ENCODE results near the gene PAX5.

PAX5 gene

DNA sequence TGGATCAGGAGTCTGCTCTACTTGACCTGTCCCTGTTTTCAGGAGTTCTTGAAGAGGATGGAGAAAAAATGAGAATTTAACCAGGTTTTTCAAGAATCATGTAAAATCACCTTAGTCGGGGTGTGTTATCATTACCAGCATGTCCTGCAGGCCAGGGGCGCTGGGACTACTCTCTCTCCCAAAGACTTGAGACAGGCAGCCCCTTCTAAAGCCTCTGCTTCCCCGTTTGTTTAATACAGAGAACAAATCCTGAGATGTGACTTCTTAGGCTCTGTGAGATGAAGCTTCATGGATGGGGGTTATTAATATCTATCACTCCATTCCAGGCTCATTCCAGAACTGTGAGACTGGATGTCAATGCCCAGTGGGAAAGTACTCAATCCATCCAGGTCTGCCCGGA is 3.0 kb downstream of the PAX5 start:
- no peak for TF ChIP-seq ZFX (IDR thresholded peaks at IDR 0.05)
- TF ChIP-seq, protein P1, sequence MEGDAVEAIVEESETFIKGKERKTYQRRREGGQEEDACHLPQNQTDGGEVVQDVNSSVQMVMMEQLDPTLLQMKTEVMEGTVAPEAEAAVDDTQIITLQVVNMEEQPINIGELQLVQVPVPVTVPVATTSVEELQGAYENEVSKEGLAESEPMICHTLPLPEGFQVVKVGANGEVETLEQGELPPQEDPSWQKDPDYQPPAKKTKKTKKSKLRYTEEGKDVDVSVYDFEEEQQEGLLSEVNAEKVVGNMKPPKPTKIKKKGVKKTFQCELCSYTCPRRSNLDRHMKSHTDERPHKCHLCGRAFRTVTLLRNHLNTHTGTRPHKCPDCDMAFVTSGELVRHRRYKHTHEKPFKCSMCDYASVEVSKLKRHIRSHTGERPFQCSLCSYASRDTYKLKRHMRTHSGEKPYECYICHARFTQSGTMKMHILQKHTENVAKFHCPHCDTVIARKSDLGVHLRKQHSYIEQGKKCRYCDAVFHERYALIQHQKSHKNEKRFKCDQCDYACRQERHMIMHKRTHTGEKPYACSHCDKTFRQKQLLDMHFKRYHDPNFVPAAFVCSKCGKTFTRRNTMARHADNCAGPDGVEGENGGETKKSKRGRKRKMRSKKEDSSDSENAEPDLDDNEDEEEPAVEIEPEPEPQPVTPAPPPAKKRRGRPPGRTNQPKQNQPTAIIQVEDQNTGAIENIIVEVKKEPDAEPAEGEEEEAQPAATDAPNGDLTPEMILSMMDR (conservative IDR thresholded peaks at IDR 0.05), result no peak
- no peak overlapping the region for H3K27ac ChIP-seq

DNA sequence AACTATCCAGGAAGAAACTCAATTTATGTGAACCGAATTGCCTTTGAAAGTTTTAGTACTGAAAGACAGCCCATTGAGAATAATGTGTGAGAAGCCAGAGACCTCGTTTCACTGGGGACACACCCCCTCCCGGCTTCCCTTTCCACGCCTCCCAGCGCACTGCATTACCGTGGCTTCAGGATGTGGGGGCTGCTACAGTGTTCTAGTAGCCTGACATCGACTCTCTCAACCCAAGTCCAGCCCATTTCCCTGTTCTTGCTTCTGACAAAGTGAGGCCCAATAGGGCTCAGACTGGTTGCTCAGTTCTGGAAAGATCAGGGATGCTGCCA is 3.5 kb downstream of the PAX5 start:
- TF ChIP-seq, protein P1 (conservative IDR thresholded peaks at IDR 0.05), result no peak
- TF ChIP-seq ZFX (IDR thresholded peaks at IDR 0.05), result no peak
- no peak overlapping the region for H3K27ac ChIP-seq

DNA sequence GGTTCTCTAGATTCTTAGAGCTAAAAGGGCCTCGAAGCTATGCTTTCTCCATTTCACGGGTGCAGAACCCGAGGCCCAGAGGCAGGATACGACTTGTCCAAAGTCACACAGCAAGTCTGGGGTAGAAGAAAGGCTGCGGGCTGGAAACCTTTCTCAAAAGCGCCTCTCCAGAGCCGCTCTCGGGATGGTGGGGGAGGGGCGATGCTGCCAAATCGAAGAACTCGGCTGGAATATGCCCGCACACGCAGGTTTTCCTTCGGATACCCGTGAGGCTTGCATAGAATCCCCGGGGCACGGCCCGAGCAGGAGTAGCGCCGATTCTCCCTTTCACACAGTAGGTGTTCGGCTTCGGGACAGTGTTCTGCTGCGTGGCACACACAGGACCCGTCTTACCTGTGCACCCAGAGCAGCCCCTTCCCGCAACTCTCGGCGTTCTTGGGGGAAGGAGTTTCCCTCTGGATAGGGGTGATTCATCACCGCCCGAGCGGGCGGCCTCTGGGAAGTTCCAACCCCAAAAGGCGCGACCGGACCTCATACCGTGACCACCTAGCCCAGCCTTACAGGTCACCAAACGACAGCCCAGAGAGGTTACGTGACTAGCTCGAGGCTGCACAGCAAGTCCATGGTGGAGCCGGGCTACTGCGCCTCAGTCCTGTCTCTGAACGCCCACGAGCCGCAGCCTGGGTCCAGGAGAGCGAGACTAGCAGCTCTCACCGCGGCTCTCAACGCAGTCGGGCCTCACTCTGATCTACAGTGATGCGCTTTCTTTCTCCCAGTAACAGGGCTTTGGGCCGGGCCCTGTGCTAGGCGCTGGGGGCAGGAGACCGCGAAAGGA is 4.1 kb downstream of the PAX5 start:
- TF ChIP-seq ZFX (IDR thresholded peaks at IDR 0.05), result no peak
- TF ChIP-seq, protein P1 (conservative IDR thresholded peaks at IDR 0.05), result no peak
- no peak overlapping the region for H3K27ac ChIP-seq

DNA sequence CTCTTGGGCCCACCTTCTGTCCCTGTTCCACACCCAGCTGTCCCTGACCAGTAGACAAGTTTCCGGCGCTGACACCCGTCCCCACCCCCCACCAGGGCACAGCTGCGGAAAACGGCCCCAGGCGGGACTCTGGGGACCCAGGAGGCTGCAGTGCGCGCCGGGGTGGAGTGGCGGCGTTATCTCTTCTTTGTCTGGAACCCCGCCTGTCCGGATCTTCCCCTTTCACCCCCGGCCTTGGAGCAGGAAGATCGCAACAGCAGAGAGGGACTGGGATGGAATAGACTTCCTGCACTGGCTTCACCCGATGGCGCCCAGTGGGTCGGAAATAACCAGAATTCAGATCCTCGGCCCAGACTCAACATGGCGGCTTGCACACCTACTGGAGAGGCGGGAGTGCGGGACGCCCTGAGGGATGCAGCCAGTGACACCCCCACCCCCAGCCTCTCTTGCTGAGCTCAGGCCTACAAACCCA is 4.7 kb downstream of the PAX5 start:
- no peak overlapping the region for H3K27ac ChIP-seq
- TF ChIP-seq ZFX (IDR thresholded peaks at IDR 0.05), result no peak
- TF ChIP-seq, protein P1 (conservative IDR thresholded peaks at IDR 0.05), result no peak

DNA sequence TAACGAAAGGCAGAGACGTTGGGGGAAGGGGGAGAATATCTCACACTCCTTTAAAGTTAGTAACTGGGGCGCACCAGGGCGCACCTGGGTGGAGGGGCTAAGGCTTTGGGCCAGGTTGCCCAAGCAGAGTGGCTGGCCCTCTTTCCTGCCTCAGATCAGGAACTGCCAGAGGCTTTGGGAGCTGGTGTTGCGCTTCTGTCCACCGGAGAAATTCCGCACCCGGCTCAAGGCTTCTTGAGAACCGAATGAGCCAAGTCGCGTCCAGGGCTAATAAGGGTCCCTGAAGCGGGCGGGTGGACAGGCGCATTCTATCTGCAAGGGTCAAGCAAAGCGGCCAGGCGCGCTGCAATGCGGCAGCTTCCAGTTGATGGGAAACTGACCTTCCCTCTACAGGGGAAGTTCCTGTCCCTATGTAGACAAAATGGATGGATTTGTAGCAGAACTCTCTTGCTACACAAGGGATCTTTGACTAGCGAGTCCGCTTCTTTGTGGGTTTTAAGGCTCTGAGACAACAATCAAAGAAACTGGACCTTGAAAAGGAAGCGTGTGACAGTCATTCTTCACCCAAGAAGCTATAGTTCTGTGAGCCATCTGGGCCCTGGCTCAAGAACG is 5.5 kb downstream of the PAX5 start:
- no peak overlapping the region for H3K27ac ChIP-seq
- no peak for TF ChIP-seq ZFX (IDR thresholded peaks at IDR 0.05)
- TF ChIP-seq, protein P1 (conservative IDR thresholded peaks at IDR 0.05), result no peak

- TF ChIP-seq, protein P1 (conservative IDR thresholded peaks at IDR 0.05), result no peak
- TF ChIP-seq ZFX (IDR thresholded peaks at IDR 0.05), result no peak
- H3K27ac ChIP-seq, result no peak overlapping the region
Observed at GRCh38 chr9:37027582-37028419, 6.3 kb downstream of the PAX5 start.
